KBM-7 (cell line): ENCODE measurements around the gene TWIST1.

ENCODE experiments used
- DNase-seq: peaks from one replicate; pipeline ENCODE4 v3.0.0-alpha.2; 2015
- in situ Hi-C: fragments of 300-500 bp; cut with MboI; formaldehyde crosslinking; loops from 2 replicates; pipeline ENCODE4 v1.14.3; 2020; ENCODE audit warnings: low sequenced_read_pairs, low pct_unique_long_range_greater_than_20kb, mixed read lengths

TWIST1 gene

DNA sequence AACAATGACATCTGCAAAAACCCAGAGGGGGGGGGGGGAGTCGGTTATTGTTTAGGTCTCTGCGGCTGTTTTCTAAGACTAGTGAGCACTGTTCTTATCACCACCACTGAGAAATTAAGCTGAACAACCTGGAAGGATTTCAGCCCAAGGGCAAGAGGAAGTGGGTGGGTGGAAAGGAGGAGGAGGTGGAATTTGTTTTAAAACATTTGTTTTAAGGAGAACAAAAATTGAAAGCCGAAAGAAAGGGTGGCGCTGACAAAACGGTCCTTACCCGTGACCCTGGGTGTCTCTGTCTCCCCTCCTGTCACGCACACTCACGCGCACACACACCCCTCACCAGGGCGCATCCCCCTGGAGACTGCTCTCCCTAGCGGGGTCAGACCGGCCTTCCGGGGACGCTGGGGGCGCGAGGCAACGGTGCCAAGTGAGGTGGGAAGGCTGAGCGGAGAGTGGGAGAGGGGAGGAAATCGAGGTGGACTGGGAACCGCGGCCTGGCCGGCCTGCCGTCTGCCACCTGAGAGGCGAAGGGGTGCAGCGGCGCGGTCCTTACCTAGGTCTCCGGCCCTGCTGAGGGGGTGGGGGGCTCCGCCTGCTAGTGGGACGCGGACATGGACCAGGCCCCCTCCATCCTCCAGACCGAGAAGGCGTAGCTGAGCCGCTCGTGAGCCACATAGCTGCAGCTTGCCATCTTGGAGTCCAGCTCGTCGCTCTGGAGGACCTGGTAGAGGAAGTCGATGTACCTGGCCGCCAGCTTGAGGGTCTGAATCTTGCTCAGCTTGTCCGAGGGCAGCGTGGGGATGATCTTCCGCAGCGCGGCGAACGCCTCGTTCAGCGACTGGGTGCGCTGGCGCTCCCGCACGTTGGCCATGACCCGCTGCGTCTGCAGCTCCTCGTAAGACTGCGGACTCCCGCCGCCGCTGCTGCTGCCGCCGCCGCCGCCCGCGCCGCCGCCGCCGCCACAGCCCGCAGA lies 1.0 kb downstream of the TWIST1 start:
- in situ Hi-C loops = no loop called here
- peak; percentile 67 for DNase-seq

DNA sequence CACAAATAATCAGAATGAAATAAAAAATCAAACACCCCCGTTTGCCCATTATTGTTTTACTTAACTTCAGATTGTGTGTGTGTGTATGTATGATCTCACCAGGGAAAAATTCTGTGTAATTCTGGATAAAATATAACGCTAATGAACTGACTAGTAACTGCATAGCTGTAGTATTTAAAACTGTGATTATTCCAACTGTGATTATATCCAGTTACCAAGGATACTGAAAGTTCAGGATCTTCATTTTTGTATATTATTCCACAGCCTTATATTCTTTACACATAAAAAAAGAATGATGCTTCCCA lies 2.9 kb downstream of the TWIST1 start:
- in situ Hi-C loops = no loop called here
- DNase-seq = no peak

DNA sequence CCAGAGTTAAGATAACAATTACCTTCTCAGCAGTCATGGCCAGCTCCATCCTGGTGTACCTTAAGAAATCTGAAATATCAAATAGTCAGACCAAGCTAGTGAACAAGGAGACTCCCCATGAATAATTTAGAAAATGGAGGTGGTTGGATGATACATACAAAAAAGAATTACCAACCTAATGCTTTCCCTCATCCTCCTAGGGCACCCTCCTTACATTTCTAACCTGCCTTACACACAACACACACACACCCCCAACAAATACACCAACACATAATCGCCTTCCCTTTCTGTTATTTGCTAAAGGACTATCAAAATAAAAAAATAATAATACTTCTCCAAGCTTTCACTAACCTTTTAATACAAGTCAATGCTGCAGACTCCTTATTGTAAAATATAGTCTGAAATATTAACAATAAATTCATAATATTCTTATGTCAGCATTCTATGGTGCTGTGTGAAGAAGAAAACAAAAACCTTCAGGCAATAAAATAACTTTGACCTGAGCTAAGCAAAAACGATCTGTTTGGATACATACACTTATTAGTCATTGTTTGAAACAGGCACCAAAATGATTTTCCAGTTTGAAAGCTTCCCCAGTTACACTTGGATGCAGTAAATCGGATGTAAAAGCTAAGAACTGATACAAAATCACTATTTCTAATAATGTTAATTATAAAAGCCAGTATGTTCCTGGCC lies 3.4 kb downstream of the TWIST1 start:
- in situ Hi-C loops = no loop called here
- no peak for DNase-seq

DNA sequence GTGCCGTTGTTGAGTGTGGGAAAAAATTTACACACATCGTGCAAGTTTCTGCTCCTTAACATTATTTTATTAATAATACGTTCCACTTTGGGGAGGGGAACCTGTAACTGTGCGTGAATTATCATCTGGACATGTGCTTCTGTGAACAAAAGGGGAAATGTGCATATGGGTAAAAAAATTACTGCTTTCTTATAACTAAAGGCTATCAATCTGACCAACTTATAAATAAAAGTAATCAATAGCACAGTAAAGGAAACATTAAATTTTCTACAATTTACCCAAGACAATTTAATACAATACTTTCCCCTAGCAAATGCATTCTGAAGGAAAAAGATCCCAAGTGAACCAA lies 4.5 kb downstream of the TWIST1 start:
- in situ Hi-C loops = no loop called here
- no peak for DNase-seq

DNA sequence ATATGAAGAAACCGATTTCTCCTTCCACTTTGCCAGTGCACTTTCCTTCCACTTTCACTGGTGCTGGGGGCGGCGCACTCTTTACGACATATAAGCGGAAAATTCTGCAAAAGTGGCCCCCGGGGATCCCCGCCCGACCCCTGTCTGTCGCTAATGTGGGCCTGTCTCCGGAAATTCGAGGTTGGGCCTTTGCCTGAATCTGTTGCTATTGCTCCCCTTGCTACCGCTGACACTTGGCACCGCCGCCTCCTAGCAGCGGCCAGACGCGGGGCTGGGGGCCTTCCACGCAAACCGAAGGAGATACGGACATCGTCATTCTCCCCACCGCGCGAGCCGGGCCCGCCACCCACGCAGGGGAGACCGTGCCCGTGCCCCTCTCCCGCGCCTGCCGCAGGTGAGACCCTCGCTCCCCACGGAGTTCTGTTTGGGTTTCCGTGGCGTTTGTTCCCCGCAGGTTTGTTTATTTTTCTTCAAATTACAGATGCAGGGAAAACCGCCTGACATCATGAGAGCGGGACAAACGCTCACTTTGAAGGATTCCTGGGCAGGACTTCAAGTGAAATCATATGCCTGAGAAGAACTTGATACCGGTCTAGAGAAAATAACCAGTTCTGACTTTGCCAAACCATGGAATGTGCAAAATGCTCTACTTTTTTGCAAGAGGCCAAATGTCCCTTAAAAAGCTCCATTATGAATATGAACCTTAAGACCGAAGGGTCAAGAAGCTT lies 5.0 kb downstream of the TWIST1 start:
- DNase-seq = no peak

DNA sequence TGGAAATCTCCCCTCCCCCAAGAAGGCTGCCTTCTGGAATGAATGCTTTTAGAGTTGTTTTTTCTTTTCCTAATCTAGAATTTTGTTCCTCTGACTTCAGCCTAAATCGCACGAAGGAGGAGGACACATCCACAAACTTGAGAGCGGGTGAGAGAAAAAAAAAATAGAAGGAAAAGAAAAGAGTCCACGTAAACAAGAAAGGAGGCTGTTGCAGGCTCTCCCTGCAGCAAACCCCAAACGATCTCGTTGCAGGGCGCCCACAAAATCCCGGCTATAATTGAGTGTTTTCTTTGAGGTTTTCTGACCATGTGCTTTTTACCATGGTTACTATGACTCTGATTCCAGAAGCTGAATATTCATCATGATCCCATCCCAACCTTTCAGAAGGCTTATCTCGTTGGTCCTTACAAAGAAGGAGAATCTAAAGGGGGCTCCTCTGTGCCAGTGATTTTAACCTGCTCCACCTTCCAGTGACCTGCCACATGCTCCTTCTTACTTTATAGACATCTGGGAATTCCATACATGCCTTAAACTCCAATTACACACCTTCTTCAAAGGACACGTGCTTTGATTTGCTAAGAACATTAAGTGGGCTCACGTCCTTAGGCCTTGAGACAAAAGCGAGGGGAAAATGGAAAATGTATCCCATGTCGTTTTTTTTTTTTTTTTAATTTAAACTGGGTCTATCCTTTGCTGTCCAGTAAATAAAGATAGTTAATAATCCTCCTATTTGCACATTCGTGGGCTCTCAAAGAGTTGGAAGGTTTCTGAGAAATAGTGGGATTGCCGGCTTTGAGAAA lies 5.8 kb downstream of the TWIST1 start:
- in situ Hi-C loops = no loop called here
- no peak for DNase-seq

More for the DNA sequence above, 5.0 kb downstream of the TWIST1 start:
- in situ Hi-C loops = no loop called here

DNA sequence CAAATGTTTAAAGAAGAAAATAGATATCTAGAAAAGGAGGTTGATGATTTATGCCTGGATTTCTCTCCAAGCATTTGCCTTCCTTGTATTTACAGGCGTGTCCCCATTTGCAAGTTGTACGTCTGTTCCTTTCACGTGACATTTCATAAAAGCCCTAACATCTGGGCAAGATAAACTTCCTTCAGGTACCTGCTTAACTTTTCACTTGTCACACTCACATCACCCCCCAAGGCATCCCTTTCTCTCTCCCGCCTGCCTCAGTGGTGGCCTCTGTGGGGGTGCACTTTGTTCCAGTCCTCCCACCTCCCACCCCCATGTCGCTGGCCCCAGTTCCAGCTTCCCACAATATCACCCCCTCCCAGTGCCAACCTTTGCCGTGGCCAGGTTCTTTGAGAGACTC lies 6.7 kb downstream of the TWIST1 start:
- in situ Hi-C loops = no loop called here

DNA sequence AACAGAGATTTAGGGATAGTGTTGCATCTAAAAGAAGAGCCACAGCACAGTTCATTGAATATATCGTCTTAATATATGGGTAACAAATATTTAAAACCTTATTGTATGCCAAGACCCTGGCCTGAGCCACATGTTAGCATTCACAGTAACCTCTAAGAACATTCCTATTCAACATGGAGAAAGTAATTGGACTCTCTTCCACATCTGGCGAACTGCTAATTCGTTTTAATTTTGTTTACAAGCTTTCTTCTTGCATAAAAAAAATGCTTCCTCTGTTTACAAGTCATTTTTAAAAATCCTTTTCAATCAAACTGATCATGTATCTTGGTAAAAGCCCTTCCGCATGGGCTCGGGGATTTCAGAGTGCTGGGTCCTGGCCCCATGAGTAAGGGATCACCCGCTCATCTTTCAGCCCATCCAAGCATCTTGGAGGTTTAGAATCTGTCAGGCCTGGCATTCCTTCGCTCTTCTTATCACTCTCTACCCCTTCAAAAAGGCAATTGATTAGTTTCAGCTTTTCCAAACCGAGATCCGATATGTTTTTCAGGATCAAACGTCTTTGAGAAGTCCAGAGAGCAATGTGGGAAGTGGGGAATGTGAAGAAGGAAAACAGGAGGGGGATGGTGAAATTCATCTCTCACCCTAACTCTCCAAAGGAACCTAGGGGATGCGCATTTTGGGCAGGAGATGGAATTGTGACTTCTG lies 7.3 kb downstream of the TWIST1 start:
- in situ Hi-C loops = no loop called here

More for the DNA sequence above, 6.7 kb downstream of the TWIST1 start:
- DNase-seq = no peak

DNA sequence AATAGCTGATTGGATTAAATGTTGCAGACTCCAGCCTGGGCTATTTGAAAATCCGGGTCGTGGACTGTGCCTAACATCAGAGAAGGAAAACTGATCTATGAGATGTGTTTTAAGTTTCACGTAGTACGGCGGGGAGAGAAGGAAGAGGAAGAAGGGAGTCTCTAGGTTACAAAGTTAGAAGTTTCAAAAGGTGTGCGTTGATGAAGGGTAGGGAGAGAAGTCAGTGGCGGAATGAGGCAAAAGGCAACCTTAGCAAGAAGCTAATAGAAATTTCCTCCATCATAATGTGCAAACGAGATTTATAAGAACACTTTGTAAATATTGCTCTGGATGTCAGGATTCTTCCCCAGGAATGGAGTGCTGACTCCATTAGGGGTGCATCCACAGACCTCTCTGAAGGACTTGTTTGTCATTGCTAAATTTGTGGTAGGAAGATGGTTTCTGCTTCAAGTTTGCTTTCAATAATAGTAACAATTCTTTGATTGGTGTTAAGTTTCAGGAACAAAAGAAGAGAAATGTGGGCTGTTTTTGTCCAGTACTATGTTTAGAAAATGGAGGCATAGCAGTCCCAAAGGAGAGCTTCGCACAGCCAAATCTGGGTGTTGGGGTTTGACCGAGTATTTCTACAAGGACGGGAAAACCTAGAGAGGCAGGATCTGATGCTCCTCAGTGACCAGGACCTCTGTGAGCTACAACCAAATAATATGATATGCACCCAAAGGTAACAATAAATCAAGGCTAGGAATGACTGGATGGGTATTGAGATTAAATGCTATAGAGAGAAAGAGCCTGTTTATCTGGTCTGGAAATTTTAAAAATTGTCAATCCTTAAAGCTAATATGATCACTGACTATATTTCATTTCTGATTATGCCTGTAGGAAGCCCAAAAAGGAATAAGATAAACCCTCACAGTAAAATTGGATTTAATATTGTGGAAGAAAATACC lies 8.2 kb downstream of the TWIST1 start:
- in situ Hi-C loops = no loop called here
- DNase-seq = no peak

More for the DNA sequence above, 7.3 kb downstream of the TWIST1 start:
- no peak for DNase-seq

DNA sequence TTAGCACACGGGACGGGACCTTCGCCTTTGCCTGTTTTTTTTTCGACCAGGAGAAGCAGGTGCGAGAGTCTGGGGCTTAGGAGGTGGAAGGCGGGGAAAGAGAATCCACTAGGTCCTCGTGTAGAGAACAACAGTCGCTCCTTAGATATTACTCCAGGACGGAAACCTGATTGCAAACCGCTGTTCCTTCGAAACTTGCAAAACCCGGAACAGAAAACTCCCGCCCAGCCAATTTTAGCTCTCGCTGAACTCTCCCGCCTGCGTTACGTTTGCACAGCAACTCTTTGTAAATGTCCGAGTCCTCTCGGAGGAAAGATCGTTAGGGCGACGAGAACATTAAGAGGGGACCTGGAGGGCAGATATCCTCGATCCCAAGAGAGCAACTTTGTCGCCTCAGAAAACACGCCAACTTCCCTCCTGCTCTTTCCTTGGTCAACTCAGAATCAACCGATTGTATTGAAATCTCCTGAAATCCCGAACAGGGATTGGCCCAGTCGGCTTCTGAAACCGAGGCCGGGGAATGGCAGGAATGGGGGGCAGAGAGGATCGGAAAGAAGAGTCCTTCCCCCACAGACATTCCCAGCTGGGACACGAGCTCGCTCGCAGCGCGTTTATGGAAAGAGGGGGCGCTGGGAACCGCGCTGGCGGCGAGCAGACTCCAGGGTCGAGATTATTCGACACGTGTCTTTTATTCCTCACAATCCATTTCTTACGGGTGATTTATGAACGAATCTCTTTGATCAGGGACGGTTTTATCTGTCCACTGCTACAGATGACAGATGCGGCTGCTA lies 9.9 kb downstream of the TWIST1 start:
- in situ Hi-C loops = no loop called here
- DNase-seq = peak; percentile 40

DNA sequence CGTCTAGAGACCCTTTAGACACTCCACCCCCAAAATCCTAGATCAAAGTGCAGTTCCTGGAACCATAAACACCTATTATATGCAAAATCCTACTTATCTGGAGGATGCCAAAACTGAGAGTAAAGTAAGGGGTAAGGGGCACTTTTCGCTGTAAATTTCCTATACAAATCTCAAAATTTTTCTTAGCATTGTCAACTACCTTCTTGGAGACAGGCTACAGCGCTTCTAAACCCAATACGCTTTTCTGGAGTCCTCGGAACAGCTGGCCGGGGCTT lies 10.4 kb downstream of the TWIST1 start:
- DNase-seq = no peak
- in situ Hi-C loops = no loop called here

DNA sequence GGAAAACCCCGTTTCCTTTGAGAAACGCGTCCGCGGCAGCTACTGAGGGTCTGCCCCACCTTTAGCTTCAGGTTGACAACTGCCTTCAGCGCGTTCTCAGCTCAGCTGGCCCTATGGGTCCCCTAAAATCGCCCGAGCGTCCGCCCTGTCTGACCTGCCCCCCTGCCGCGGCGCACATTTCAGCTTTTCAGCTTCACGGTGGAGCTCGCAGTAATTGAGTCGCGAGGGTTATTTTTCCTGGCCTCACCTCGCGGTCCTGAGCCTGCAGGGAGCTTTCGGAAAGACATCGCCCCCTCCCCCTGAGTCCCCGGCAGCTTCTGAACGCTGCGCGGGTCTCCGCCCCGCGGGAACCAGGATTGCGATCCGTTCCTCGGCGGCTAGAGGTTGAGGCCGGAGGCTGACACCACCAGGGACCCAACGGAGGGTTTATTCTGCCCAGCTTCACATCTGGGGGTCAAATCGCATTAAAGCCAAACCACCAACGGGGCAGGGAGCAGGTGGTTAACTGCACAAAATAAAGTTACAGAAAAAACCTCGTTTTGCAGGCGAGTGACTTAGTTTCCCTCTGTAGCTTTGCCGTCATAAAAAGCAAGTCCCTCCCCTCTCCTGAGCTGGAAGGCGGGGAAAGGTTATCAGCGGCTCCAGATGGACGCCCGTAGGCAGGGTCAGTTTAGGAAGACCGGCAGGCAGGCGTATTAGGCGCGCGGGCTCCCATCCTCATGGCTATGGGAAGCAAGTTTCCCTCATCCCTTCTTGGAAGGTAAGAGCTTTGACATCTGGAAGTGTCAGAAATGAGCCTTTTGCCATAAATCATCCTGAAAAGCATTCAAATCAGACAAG lies 11.0 kb downstream of the TWIST1 start:
- in situ Hi-C loops = no loop called here
- no peak for DNase-seq

DNA sequence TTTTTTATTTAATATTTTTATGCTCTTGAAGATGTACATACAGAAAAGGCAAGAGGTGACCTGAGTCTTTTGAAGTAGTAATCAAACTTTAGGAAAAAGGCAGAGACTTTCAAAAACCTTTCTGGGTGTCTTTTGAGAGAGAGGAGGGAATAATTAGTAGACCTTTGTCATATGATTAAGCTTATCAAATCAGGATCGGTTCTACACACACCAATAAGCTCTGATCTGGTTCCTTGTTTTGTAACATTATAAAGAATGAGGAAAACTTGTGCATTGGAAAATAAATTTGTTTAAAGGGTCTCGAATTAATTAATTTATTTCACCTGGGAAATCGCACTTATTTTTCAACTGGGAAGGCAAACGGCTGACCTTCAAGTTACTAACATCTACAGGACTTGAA lies 11.9 kb downstream of the TWIST1 start:
- in situ Hi-C loops = no loop called here
- no peak for DNase-seq

DNA sequence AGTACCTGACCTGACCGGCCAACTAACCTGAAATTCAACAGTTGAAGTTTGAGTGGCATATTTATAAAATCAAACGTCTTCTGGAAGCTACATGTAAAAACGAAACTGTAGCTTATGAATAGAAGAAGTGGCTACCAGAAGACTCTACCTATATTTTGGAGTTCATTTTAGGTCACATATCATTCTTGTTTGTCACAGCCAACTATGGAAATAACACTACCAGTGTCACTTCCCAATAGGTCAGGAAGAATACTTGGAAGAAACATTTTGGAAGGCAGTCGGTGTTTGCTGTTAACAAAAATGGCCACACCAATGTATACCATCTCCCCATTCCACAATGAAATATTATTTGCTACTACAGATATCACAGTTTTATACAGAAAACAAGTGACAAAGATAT lies 12.6 kb downstream of the TWIST1 start:
- in situ Hi-C loops = no loop called here
- no peak for DNase-seq

DNA sequence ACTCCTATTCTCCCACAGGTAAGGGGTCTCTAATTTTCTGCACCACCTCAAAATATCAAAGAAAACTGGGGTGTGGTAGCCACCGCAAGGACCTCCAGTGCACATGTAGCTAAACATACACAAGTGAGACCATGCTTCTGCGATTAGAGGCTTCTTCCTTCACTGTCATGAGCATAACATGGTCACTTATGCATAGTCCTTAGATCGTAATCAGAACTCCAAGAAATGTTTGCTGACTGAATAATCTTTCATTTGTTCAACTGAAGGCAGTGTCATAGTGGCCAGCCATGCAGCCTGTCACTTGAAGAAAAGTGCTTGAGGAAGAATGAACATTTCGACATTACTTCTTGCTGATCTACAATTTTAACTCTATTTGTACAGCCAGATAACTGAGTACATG lies 14.6 kb downstream of the TWIST1 start:
- in situ Hi-C loops = no loop called here
- DNase-seq = no peak

DNA sequence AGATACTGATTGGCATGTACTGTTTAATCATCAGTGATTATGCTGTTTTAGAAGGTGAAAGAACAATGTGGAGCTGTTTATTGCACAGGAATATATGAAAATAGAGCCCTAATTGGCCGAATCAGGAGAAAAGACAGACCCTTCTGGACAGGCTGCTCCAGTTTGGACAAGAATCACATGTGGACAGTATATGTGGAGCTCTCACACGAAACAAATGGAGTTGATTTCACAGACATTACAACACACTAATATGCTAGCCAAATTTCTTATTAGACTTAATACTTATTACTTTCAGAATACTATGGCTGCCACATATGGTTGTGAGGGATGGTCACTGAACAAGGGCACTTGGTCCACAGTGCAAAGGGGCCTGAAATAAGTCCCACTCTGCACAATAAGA lies 15.5 kb downstream of the TWIST1 start:
- in situ Hi-C loops = no loop called here
- DNase-seq = no peak
